Natural killer cell (primary cell): ENCODE measurements around the gene IGF2BP2. TPM values are rescaled to one million over a fixed set of nuclear protein-coding genes. Genes with fewer than 3 reads are reported as not detected.
A peak's percentile ranks its signal among the peaks of the same experiment; 100 is the strongest.
"Not testable (repeated sequence)": the region's sequence is repeated elsewhere in the genome, so short reads cannot be mapped to it uniquely, and the experiment has no call there.

Experiments used
- ATAC-seq, 3 donors: fragments of 150-1000 bp in 2 of 3; fragments of 200-7000 bp in 1 of 3; cut with Tn5 transposase; 1 replicate in 1 of 3; 2 replicates in 2 of 3; pipeline ENCODE4 v1.10.0; 2021; ENCODE audit warnings: mild to moderate bottlenecking in 2 of 3, moderate library complexity in 2 of 3
- DNase-seq, 2 donors: peaks; one replicate each; pipeline versions ENCODE4 v3.0.0 to v3.0.0-alpha.2; 2013 to 2021; ENCODE audit warnings: mixed read lengths in 1 of 2
- H3K27ac ChIP-seq: one replicate; pipeline ENCODE4 v1.5.1; 2013; ENCODE audit warnings: mild to moderate bottlenecking, low read length
- H3K27me3 ChIP-seq: one replicate; pipeline ENCODE4 v1.6.1; 2013; ENCODE audit warnings: low read length; ENCODE audit not compliant: control insufficient read depth, insufficient read depth
- H3K36me3 ChIP-seq: one replicate; pipeline ENCODE4 v1.6.1; 2013; ENCODE audit warnings: low read length; ENCODE audit not compliant: control insufficient read depth, insufficient read depth
- H3K4me1 ChIP-seq: one replicate; pipeline ENCODE4 v1.6.1; 2013; ENCODE audit warnings: low read length; ENCODE audit not compliant: control insufficient read depth, insufficient read depth
- H3K4me3 ChIP-seq: one replicate; pipeline ENCODE4 v1.5.1; 2013; ENCODE audit warnings: low read length
- H3K9me3 ChIP-seq: one replicate; pipeline ENCODE4 v1.6.1; 2013; ENCODE audit warnings: low read length; ENCODE audit not compliant: control insufficient read depth, insufficient read depth
- H3K27ac Mint-ChIP-seq, 2 donors: one replicate each; pipeline ENCODE4 v1.8.0; 2022; ENCODE audit warnings: mild to moderate bottlenecking in 2 of 2, mixed read lengths in 2 of 2, moderate library complexity in 1 of 2
- H3K27me3 Mint-ChIP-seq, 2 donors: one replicate each; pipeline ENCODE4 v1.8.0; 2022; ENCODE audit warnings: low read depth in 2 of 2, mixed read lengths in 2 of 2
- H3K36me3 Mint-ChIP-seq: one replicate; pipeline ENCODE4 v1.8.0; 2022; ENCODE audit warnings: mixed read lengths
- H3K4me1 Mint-ChIP-seq, 2 donors: one replicate each; pipeline ENCODE4 v1.8.0; 2022; ENCODE audit warnings: mixed read lengths in 2 of 2
- H3K4me3 Mint-ChIP-seq: one replicate; pipeline ENCODE4 v1.8.0; 2022; ENCODE audit warnings: mild to moderate bottlenecking, moderate library complexity, mixed read lengths
- H3K9me3 Mint-ChIP-seq, 2 donors: one replicate each; pipeline ENCODE4 v1.8.0; 2022; ENCODE audit warnings: mixed read lengths in 2 of 2
- CTCF ChIP-seq: fragments of 200-600 bp; IDR thresholded peaks from one replicate; pipeline ENCODE4 v1.8.0; 2022; ENCODE audit warnings: antibody characterized with exemption
- WGBS: methylation state at CpG from one replicate; pipeline ENCODE4 v1.1.7; 2013; ENCODE audit warnings: missing lambda C conversion rate; ENCODE audit not compliant: insufficient coverage; 5-methylcytosine and 5-hydroxymethylcytosine counted together
- intact Hi-C: fragments of 100-400 bp; cut with micrococcal nuclease; formaldehyde crosslinking; loops from one replicate; pipeline ENCODE4 v1.14.2; 2022
- total RNA-seq, 4 donors: library from RNA; stranded (reverse); fragments of 120-200 nt in 1 of 4; gene quantifications; one replicate each; pipeline versions ENCODE4 v1.2.3 to v1.2.4, GENCODE V29; 2013 to 2022

The IGF2BP2 gene
- total RNA-seq, 3 donors from 2014 or later (not counting 1 experiment from before 2014, with no cell fraction given): 4.2 to 16.8 (median 8.8) TPM

- TF ChIP-seq CTCF: no peak
- Histone ChIP-seq H3K4me3 (no peak overlapping the region), H3K4me1 (peaks cover 17% of the 10 kb centered on the region), H3K9me3 (no peaks in the 10 kb centered on the region), H3K27me3 (no peaks in the 10 kb centered on the region), H3K27ac (no peak overlapping the region), H3K36me3 (no peaks in the 10 kb centered on the region)
- no peak overlapping the region for H3K27ac Mint-ChIP-seq
- ATAC-seq: no peak
- DNase-seq: no peak
- H3K27me3 Mint-ChIP-seq: peaks cover 9 to 10% of the 10 kb centered on the region in 2 donors
- 92% methylated on average over 5 of the region's 5 CpGs for WGBS
- no peaks in the 10 kb centered on the region for H3K9me3 Mint-ChIP-seq
- no peaks in the 10 kb centered on the region for H3K36me3 Mint-ChIP-seq
- intact Hi-C loops: loop anchor here (10.0 kb wide), 1 partner anchor 271 kb away; the partner anchor contains the start of gene TRA2B
- H3K4me3 Mint-ChIP-seq: no peak overlapping the region
- peaks cover 20 to 32% of the 10 kb centered on the region in 2 donors for H3K4me1 Mint-ChIP-seq
These were observed 160.9 kb downstream of the IGF2BP2 start for GRCh38 chr3:185663929-185664328.

- peak; percentile 65 to 87 (median 73) for ATAC-seq
- H3K4me1 ChIP-seq: peaks cover 17% of the 10 kb centered on the region
- H3K4me3 Mint-ChIP-seq: peak overlapping the region; percentile 65
- no peak overlapping the region for H3K4me3 ChIP-seq
- TF ChIP-seq CTCF: no peak
- H3K36me3 ChIP-seq: no peaks in the 10 kb centered on the region
- H3K4me1 Mint-ChIP-seq: peaks cover 20 to 39% of the 10 kb centered on the region in 2 donors
- DNase-seq: peak in 1 of 2 donors; percentile 50
- 26% methylated on average over 4 of the region's 4 CpGs for WGBS
- peaks cover 9 to 10% of the 10 kb centered on the region in 2 donors for H3K27me3 Mint-ChIP-seq
- intact Hi-C loops: loop anchor here (10.0 kb wide), 1 partner anchor 273 kb away; the partner anchor contains the start of gene TRA2B
- no peak overlapping the region for H3K27ac ChIP-seq
- H3K27me3 ChIP-seq: no peaks in the 10 kb centered on the region
- peak overlapping the region; percentile 57 to 76 for H3K27ac Mint-ChIP-seq
- H3K9me3 Mint-ChIP-seq: no peaks in the 10 kb centered on the region
- no peaks in the 10 kb centered on the region for H3K36me3 Mint-ChIP-seq
- no peaks in the 10 kb centered on the region for H3K9me3 ChIP-seq
These were observed 163.1 kb downstream of the IGF2BP2 start for GRCh38 chr3:185661772-185662171.

GRCh38 chr3:185661296-185661695 is 163.5 kb downstream of the IGF2BP2 start:
- not testable (repeated sequence) for ATAC-seq, H3K9me3 ChIP-seq, H3K27me3 ChIP-seq, H3K9me3 Mint-ChIP-seq, H3K4me3 ChIP-seq, H3K27ac ChIP-seq, H3K36me3 ChIP-seq, DNase-seq, H3K36me3 Mint-ChIP-seq
- H3K4me1 Mint-ChIP-seq: peaks cover 20 to 39% of the 10 kb centered on the region in 2 donors
- H3K4me1 ChIP-seq: peaks cover 17% of the 10 kb centered on the region
- H3K27ac Mint-ChIP-seq: peak overlapping the region; percentile 57 to 76
- H3K4me3 Mint-ChIP-seq: peak overlapping the region; percentile 65
- intact Hi-C loops: loop anchor here (10.0 kb wide), 1 partner anchor 274 kb away; the partner anchor contains the start of gene TRA2B
- peaks cover 9 to 10% of the 10 kb centered on the region in 2 donors for H3K27me3 Mint-ChIP-seq
- WGBS: 88% methylated on average over 10 of the region's 10 CpGs

GRCh38 chr3:185659942-185660921 is 164.6 kb downstream of the IGF2BP2 start:
- H3K4me3 Mint-ChIP-seq: peak overlapping the region; percentile 31
- peak; percentile 95 for TF ChIP-seq CTCF

More at GRCh38 chr3:185659942-185660921, 164.6 kb downstream of the IGF2BP2 start:
- ATAC-seq (peak; percentile 84 to 90 (median 88)), DNase-seq (peak; percentile 67 to 77)
- peaks cover 9 to 10% of the 10 kb centered on the region in 2 donors for H3K27me3 Mint-ChIP-seq
- peaks cover 17% of the 10 kb centered on the region for H3K4me1 ChIP-seq
- H3K36me3 Mint-ChIP-seq: no peaks in the 10 kb centered on the region
- intact Hi-C loops: loop anchor here (1.0 to 10.0 kb wide), 2 partner anchors 108 to 275 kb away; partner anchors contain the start of gene TRA2B
- H3K4me1 Mint-ChIP-seq: peaks cover 20 to 39% of the 10 kb centered on the region in 2 donors
- WGBS: 36% methylated on average over 18 of the region's 18 CpGs
- H3K4me3 ChIP-seq: no peak overlapping the region
- no peaks in the 10 kb centered on the region for H3K36me3 ChIP-seq
- H3K9me3 ChIP-seq: no peaks in the 10 kb centered on the region
- no peaks in the 10 kb centered on the region for H3K9me3 Mint-ChIP-seq
- H3K27ac Mint-ChIP-seq: peak overlapping the region; percentile 21 to 40
- no peaks in the 10 kb centered on the region for H3K27me3 ChIP-seq
- H3K27ac ChIP-seq: no peak overlapping the region
